Activated CD4-positive, alpha-beta T cell treated with anti-CD3 and anti-CD28 coated beads, Interleukin-2, amount 50 U/mL, for 48 hours (primary cell): ENCODE data around the gene KRT23.

ENCODE experiments used
- DNase-seq, 2 experiments: peaks; one replicate each; pipeline ENCODE4 v3.0.0-alpha.2; 2020

Gene KRT23

GRCh38 chr17:40906613-40907012, 30.8 kb downstream of the KRT23 start:
- no peak for DNase-seq

- no peak for DNase-seq
Measured at GRCh38 chr17:40905370-40905769, 32.1 kb downstream of the KRT23 start.

GRCh38 chr17:40903129-40903847, 34.2 kb downstream of the KRT23 start:
- DNase-seq, result no peak

- DNase-seq, result no peak
Measured at GRCh38 chr17:40902498-40902897, 34.9 kb downstream of the KRT23 start.

- no peak for DNase-seq
Measured at GRCh38 chr17:40901981-40902474, 35.4 kb downstream of the KRT23 start.

GRCh38 chr17:40900809-40901356, 36.6 kb downstream of the KRT23 start:
- no peak for DNase-seq

GRCh38 chr17:40896916-40897455, 40.5 kb downstream of the KRT23 start:
- DNase-seq, result no peak

- DNase-seq, result no peak
Measured at GRCh38 chr17:40895106-40895730, 42.2 kb downstream of the KRT23 start.

GRCh38 chr17:40888196-40888720, 49.2 kb downstream of the KRT23 start:
- DNase-seq, result no peak

GRCh38 chr17:40886090-40886489, 51.4 kb downstream of the KRT23 start:
- DNase-seq, result no peak

GRCh38 chr17:40884708-40885512, 52.5 kb downstream of the KRT23 start, which contains the start of gene KRT20:
TSS of gene KRT20 (minus strand) at chr17:40885242. CDS start at chr17:40885185, 57 bp downstream.
- no peak for DNase-seq

- DNase-seq, result no peak
Measured at GRCh38 chr17:40883626-40884334, 53.7 kb downstream of the KRT23 start.

- DNase-seq, result no peak
Measured at GRCh38 chr17:40883031-40883430, 54.4 kb downstream of the KRT23 start.

- DNase-seq, result no peak
Measured at GRCh38 chr17:40879026-40879425, 58.4 kb downstream of the KRT23 start.

GRCh38 chr17:40878044-40878443, 59.4 kb downstream of the KRT23 start:
- DNase-seq, result no peak

GRCh38 chr17:40873801-40874200, 63.6 kb downstream of the KRT23 start:
- no peak for DNase-seq

- DNase-seq, result no peak
Measured at GRCh38 chr17:40873255-40873654, 64.2 kb downstream of the KRT23 start.
